Stimulated activated CD4-positive, alpha-beta T cell treated with anti-CD3 and anti-CD28 coated beads, Interleukin-2, amount 100 ng/mL, for 4 hours (primary cell): ENCODE results near the gene GPHA2.
A peak's percentile ranks its signal among the peaks of the same experiment; 100 is the strongest.

Experiments used
- DNase-seq: peaks from one replicate; pipeline ENCODE4 v3.0.0-alpha.2; 2020; ENCODE audit warnings: low read depth

The GPHA2 gene

GRCh38 chr11:64910451-64911093, 25.1 kb downstream of the GPHA2 start:
- no peak for DNase-seq

DNA sequence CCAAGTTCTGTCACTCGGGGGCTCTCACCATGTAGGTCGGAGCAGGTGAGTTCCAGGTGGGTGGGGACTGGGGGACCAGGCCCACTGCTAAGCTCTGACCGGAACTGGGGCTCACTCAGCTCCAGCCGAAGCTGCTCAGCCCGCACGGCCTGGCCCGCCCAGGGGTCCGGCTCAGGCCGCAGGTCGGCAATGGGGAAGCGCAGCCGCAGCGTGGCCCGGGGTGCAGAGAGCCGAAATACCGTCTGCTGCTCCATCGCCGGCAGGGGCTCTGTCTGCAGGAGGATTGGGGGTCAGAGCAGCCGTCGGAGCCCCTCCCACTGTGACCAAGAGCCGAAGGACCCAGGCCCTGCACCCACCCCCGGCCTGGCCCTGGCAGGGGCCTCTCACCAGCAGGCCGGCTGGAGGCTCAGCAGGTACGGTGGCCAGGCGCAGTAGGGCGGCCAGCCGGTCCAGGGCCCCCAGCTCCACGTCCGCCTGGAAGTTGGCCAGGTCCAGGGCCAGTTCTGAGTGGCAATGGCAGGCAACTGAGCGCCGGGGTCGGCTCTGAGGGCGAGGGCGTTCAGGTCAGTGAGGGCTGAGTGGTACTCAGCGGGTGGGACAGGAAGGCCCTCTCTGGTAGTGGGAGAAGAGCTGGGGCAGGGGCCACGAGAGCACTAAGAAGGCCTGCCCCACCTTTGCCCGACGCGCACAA, 25.9 kb downstream of the GPHA2 start:
- no peak for DNase-seq

GRCh38 chr11:64908766-64909165, 26.9 kb downstream of the GPHA2 start:
- DNase-seq = no peak

- no peak for DNase-seq
Measured at GRCh38 chr11:64906314-64906635, 29.4 kb downstream of the GPHA2 start.

GRCh38 chr11:64905516-64906313, 30.0 kb downstream of the GPHA2 start:
- DNase-seq = no peak

DNA sequence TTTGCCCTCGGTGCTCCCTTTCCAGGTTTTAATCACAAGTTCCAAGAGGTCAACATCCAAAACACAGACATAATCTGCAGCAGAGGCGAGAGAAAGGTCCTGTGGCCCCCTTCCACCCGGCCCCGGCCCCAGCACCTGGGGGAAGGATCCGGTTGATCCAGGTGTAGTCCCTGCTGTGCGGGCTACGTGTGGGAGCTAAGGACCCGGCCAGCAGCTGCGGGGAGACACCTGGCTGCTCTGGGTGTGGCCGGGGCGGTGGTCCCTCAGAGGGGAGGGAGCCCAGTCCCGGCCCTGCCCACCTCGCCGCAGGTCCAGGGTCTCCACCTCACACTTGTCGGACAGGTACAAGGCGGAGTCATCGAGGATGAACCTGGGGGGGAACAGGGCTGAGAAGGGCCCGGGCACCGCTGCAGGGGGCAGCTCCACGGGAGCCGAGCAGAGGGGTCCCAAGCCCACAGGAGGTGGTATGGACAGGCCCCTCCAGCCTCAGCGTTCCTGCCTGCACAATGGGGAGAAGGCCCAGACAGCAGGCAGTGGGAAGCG, 32.3 kb downstream of the GPHA2 start:
- no peak for DNase-seq

GRCh38 chr11:64902102-64902900, 33.4 kb downstream of the GPHA2 start:
- no peak for DNase-seq

DNA sequence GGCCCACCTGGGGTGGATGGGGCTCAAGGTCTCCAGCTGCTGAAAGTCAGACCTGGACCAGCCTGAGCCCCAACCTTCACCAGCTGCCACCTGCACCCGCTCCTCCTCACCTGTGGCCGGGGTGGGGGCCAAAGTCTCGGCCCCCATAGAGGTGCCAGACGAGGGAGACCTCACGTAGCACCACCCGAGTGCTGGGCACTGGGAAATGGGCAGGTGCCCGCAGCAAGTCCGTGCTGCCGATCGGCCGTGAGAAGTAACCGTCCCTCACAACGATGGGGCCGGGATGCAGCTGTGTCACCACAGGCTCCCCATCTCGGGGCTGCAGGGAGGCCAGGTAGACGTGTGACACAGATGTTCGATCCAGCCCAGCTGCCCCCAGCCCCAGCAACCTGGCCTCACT, 34.9 kb downstream of the GPHA2 start:
- DNase-seq = no peak

GRCh38 chr11:64900263-64900678, 35.4 kb downstream of the GPHA2 start:
- peak; percentile 70 for DNase-seq

DNA sequence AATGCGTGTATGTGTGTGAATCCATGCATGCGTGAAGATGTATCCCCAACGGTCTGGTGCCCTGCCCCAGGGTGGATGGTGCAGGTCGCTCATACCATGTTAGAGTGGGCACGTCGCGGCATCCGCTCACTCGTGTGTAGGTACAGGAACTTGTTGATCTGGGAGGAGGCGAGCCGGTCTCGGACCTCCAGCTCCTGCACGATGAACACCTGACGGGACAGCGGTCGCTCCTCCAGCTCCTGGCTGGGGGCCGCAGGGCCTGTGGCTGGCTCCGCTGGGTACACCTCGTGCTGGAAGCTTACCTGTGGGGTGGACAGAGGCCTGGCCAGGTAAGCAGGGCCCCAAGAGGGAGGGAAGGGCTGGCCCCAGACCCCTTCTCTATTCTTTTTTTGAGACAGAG, 37.2 kb downstream of the GPHA2 start:
- DNase-seq = no peak

- no peak for DNase-seq
Measured at GRCh38 chr11:64898076-64898445, 37.6 kb downstream of the GPHA2 start.

- no peak for DNase-seq
Measured at GRCh38 chr11:64897381-64898075, 38.2 kb downstream of the GPHA2 start.

DNA sequence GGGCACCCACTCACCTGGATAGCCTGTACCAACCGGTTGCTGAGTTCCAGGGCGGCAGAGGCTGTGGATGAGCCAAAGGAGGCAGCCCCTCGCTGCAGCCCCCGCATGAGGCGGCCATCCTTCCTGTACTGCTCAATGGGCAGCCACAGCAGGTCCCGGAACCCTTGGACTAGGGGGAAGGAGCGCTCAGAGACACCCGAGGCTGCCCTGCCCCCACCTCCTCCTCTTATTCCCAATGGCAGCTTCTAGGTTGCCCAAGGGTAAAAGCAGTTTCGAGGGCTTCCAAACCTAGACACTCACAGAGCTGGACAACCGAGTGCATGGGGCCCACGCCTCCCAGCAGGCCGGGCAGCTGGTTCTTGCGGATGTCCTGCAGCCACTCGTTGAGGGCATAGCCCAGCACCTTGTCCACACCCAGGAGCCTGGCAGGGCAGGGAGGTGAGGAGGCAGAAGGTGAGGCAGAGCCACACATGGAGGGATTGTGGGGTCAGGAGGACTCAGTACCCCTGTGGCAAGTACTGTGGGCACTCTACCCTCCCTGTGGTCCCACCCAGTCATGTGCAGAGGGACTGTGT, 39.2 kb downstream of the GPHA2 start:
- DNase-seq = no peak

GRCh38 chr11:64894812-64895452, 40.8 kb downstream of the GPHA2 start:
- DNase-seq = no peak

DNA sequence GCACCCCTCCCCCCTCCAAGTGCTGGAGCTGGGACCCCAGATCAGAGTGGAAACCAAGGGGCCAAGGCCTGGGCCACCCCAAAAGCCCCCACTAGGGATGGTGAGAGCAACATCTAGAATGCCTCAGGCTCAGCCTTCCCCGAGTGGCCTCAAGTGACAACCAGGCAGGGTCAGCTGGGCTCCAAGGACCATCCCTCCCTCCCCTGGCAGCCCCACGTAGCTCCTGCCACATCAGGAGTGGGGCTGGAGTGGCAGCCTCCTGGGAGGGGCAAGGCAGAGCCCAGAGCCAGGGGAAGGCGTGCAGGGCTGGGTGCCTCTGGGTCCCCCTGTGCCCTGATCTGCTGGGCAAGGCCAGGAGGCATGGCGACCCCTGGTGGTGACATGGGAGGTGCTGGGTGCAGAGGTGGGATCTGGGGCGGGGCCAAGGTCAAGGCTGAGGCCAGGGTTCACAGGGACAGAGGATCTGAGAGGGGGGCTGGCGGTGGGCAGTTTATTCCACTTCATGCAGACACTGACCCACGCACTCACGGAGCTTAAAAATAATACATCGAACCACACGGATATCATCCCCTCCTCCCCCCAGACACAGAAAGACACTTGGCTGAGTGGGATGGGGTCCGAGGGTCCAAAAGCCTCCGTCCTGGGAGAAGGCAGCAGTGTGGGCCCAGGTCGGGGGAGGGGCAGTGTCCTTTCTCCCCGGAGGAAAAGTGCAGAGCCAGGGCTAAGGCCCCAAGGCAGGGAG, 41.5 kb downstream of the GPHA2 start:
- DNase-seq = peak; percentile 80

- DNase-seq = no peak
Measured at GRCh38 chr11:64893194-64894069, 42.3 kb downstream of the GPHA2 start.

DNA sequence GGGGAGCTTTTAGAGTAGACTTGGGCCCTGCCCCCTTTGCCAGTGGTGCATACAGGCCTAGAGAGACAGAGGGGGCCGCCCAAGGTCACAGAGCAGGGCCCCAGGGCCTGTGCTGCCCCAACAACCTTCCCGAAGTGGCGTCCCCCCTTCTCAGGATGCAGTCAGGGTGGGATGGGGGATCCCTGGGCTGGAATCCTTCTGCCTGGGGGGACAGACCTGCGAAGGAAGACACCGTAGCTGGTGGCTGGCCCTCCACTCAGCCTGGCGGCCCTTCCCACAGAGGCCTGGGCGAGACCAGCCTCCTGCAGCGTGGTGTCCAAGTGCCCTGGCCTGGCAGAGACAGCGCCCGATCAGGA, 42.9 kb downstream of the GPHA2 start:
- DNase-seq = no peak

DNA sequence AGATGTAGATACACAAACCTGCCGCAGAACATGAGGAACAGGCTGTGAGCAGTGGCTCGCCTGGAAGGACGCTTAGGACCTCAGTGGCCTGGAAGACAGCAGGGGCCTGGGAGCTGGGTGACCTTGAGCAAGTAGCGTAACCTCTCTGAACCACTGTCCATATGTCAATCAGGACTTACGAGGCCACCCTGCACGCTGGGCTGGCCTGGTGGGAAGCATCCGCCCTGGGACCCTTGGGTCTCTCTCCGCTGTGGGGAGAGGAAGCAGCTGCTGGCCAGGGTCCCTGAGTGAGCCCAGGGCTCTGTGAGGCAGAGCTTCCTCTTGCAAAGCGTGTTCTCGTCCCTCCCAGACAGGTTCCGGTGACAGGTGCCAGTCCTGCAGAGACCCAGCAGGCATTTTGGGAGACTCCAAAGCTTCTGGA, 43.3 kb downstream of the GPHA2 start:
- DNase-seq = no peak

DNA sequence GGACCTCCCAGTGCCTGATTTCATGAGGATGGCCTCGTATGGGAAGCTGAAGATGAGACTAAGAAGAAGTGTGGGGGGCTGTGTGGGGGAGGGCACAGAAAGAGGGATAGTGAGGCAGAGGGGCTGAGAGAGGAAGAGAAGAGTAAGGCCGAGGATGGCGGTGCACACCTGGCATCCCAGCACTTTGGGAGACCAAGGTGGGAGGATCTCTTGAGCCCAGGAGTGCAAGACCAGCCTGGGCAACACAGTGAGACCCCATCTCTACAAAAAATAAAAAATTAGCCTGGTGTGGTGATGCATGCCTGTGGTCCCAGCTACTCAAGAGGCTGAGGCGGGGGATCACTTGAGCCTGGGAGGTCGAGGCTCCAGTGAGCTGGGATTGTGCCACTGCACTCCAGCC, 43.8 kb downstream of the GPHA2 start:
- DNase-seq = no peak
